Hepatocyte (in vitro differentiated cells): Measurements from ENCODE around the gene UGT8.

Source experiments
- EZH2 ChIP-seq: fragments of 200-600 bp; sonication (generic); IDR thresholded peaks from 2 replicates; pipeline ENCODE4 v1.6.1; 2016; ENCODE audit warnings: antibody characterized with exemption, mild to moderate bottlenecking, borderline replicate concordance
- EZH2phosphoT487 ChIP-seq: fragments of 200-600 bp; sonication (generic); IDR thresholded peaks from one replicate; pipeline ENCODE4 v1.6.1; 2018; ENCODE audit warnings: antibody characterized with exemption, mild to moderate bottlenecking, low read depth, moderate library complexity; ENCODE audit not compliant: unreplicated experiment, severe bottlenecking
- TF ChIP-seq, protein P1 (sequence below): fragments of 200-600 bp; sonication (generic); IDR thresholded peaks from 2 replicates; pipeline ENCODE4 v1.5.1; 2016; ENCODE audit warnings: antibody characterized with exemption, mild to moderate bottlenecking; ENCODE audit not compliant: poor library complexity

- TF ChIP-seq, protein P1, sequence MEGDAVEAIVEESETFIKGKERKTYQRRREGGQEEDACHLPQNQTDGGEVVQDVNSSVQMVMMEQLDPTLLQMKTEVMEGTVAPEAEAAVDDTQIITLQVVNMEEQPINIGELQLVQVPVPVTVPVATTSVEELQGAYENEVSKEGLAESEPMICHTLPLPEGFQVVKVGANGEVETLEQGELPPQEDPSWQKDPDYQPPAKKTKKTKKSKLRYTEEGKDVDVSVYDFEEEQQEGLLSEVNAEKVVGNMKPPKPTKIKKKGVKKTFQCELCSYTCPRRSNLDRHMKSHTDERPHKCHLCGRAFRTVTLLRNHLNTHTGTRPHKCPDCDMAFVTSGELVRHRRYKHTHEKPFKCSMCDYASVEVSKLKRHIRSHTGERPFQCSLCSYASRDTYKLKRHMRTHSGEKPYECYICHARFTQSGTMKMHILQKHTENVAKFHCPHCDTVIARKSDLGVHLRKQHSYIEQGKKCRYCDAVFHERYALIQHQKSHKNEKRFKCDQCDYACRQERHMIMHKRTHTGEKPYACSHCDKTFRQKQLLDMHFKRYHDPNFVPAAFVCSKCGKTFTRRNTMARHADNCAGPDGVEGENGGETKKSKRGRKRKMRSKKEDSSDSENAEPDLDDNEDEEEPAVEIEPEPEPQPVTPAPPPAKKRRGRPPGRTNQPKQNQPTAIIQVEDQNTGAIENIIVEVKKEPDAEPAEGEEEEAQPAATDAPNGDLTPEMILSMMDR = no peak
- TF ChIP-seq EZH2phosphoT487 (no peak), EZH2 (no peak)
These were observed 99.6 kb downstream of the UGT8 start for GRCh38 chr4:114698231-114698630.
